GM19025 (cell line): ENCODE measurements around the gene NXPE3.
"Not testable (repeated sequence)": the region's sequence is repeated elsewhere in the genome, so short reads cannot be mapped to it uniquely, and the experiment has no call there.

Experiments
- ATAC-seq: cut with Tn5 transposase; IDR thresholded peaks from one replicate; pipeline ENCODE4 v1.9.1; 2021; ENCODE audit warnings: mild to moderate bottlenecking, low read depth, moderate library complexity; ENCODE audit not compliant: unreplicated experiment

NXPE3 gene

DNA sequence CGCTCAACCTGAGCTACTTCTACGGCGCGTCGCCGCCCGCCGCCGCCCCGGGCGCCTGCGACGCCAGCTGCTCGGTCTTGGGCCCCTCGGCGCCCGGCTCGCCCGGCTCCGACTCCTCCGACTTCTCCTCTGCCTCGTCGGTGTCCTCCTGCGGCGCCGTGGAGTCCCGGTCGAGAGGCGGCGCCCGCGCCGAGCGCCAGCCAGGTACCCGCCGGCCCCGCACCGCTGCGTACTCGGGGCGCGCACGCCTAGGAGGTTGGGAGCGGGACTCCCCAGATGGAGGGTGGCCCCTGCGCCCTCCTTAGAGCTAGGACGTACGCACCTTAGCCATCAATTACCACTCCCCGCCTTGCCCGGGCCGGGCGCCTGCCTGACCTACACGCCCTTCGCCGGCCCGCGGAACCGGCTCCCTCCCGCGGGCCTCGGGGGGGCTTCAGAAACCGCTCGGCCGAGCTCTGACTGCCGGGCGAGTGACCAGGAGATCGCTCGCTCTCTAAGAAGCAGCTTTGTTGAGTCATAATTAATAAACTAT lies 70.8 kb downstream of the NXPE3 start:
- ATAC-seq = peak; percentile 32

- ATAC-seq = peak; percentile 19
These were observed 71.4 kb downstream of the NXPE3 start for GRCh38 chr3:101850246-101851051.

GRCh38 chr3:101851072-101851770 lies 72.2 kb downstream of the NXPE3 start:
- ATAC-seq = no peak

GRCh38 chr3:101851850-101852714 lies 73.1 kb downstream of the NXPE3 start:
- ATAC-seq = no peak

GRCh38 chr3:101852983-101853840 lies 74.2 kb downstream of the NXPE3 start:
- no peak for ATAC-seq

DNA sequence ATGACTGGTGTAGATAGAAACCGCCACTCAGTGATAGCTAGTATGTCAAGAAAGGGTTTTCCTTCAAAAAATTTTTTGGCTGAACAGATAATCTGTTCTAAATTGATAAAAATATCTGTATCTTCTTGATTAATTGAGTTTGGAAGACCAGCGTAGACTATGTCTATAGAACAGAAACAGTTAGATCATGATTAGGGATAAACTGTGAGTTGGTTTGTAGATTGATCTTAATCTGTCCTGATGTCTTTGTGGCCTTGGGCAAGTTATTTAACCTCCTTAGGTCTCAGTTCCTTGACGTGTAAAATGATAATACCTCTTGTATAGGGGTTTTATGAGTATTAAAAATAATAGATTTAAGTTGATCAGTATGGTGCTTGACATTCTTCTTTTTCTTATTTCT lies 75.0 kb downstream of the NXPE3 start:
- no peak for ATAC-seq

GRCh38 chr3:101854608-101855304 lies 75.7 kb downstream of the NXPE3 start:
- ATAC-seq = no peak

DNA sequence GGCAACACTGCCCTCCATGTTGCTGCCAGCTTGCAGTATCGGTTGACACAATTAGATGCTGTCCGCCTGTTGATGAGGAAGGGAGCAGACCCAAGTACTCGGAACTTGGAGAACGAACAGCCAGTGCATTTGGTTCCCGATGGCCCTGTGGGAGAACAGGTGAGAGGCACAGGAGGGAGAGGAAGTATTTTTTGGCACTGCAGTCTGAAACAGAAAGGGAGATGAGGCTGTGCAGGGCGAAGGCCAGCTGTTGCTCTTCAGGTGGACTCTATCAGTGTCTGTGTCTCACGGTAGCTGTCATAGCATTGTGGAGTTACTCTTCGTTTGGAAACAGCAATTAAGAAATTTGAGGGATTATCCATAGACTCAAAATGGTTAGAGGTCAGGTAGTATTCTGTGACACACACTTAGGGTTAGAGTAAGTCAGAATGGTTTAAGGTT lies 78.3 kb downstream of the NXPE3 start:
- ATAC-seq = no peak

GRCh38 chr3:101858464-101859030 lies 79.5 kb downstream of the NXPE3 start:
- no peak for ATAC-seq

GRCh38 chr3:101859882-101860448 lies 81.0 kb downstream of the NXPE3 start:
- ATAC-seq = no peak

DNA sequence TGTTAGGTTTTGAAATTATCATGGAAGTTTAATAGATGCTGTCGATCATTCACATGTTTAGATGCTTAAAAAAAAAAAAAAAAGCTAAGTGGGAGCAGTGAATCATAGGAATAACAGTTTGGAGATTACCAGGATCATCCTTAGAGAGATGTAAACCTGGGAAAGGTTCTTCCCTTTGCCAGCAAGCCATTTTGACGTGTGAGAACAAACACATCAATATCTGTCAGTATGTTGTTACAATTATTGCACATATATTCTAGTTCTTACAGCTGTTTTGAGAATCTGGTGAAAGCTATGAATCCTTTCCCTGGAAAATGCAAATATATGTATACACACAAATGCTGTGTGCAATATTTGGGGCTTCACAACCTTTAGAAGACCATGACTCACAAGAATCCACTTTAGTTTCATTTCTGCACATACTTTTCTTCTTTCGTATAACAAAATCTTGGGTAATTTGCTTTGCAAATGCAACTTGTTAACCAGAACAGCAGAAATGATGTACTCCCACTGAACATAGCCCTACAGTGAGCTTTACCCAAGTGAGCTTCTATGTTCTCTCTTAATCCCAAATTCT lies 82.3 kb downstream of the NXPE3 start:
- peak; percentile 39 for ATAC-seq

DNA sequence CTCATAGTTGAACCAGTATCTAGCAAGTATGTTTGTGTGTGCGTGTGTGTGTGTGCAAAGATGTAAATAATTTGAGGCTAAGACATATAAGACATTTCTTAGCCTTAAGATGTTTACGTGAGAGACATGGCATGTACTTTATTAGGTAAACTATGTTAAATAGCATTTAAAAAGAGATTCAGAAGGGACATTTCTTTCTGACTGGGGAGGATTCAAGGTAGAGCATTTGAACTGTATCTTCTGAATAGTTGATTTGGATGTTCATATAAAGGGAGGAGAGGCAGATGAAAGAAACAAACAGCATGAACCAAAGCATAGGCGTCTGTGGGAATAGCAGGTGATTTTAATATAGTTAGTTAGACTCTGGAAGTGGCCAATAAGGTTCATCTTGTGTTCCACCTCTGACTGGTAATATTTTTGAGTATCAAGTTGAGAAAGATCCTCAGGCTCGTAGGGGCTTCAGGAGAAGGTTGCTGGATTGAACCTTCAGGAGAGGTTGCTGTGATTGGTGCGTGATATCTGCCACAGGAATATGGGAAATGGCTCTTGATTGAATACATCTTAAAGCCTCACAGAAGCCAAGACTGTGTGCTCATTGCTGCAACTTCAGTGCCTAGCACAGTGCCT lies 82.9 kb downstream of the NXPE3 start:
- ATAC-seq = no peak

DNA sequence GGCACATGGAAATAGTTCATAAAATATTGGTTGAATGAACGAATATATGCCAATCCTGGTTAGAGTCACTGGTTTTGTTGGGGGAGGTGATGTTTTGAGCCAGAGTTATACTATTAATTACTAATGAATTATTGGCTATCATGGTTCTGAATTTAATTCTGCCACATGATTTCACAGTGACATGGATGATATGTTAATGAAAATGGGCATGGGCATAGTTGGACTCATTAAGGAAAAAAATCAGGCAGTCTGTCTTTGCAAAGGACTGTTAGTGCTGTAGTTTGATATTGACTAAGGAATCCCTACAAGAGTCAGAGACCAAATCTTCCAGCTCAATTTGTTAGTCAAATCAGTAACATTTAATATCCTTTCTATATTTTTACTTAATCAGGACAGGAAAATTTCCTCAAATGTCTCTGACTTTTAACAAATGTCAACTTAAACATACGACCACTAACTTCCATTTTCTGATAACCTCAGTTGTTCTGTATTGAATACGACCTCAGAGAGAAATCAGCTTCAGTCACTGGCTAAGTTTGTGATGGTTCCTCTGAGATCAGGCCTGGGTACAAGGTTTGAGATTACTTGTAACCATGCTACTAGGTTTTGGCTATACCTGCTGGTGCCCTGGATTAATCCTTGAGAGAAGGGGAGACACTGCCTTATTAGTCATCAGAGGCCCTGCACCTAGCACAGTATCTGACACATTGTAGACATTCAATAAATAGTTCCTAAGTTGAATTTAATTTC lies 83.6 kb downstream of the NXPE3 start:
- no peak for ATAC-seq

DNA sequence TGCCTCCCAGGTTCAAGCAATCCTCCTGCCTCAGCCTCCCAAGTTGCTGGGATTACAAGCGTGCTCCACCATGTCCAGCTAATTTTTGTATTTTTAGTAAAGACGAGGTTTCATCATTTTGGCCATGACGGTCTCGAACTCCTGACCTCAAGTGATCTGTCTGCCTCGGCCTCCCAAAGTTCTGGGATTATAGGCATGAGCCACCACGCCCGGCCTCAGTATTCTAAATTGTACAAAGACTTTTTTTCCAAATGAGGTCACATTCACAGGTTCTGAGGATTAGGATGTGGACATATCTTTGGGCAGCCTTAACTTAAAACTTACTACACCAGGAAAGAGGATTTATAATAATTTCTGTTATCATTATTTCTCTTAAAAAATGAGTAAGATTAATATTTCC lies 85.9 kb downstream of the NXPE3 start:
- ATAC-seq = not testable (repeated sequence)

GRCh38 chr3:101865751-101866509 lies 86.9 kb downstream of the NXPE3 start:
- ATAC-seq = no peak

GRCh38 chr3:101867511-101867910 lies 88.5 kb downstream of the NXPE3 start:
- ATAC-seq = no peak
